Activated CD4-positive, alpha-beta T cell treated with anti-CD3 and anti-CD28 coated beads for 36 hours (primary cell): ENCODE measurements around the gene LUZP2. TPM values are rescaled to one million over a fixed set of nuclear protein-coding genes. Genes with fewer than 3 reads are reported as not detected.

Source experiments
- ATAC-seq: fragments of 200-7000 bp; cut with Tn5 transposase; one replicate; pipeline ENCODE4 v1.10.0; 2021; ENCODE audit warnings: mild to moderate bottlenecking, moderate library complexity
- CTCF ChIA-PET: fragments of 350-600 bp; sonication (Branson Sonifier 250); formaldehyde crosslinking; loops from one replicate; lab custom pipeline; 2021; ENCODE audit warnings: antibody characterized with exemption; lab: Charles Lee
- POLR2A ChIA-PET: fragments of 350-600 bp; sonication (Branson Sonifier 250); formaldehyde crosslinking; loops from one replicate; lab custom pipeline; 2021; ENCODE audit warnings: antibody characterized with exemption, inconsistent platforms; lab: Charles Lee
- DNase-seq: peaks from one replicate; pipeline ENCODE4 v3.0.0-alpha.2; 2020
- H3K27ac Mint-ChIP-seq: one replicate; pipeline ENCODE4 v1.8.0; 2021; ENCODE audit warnings: mixed read lengths
- H3K27me3 Mint-ChIP-seq: one replicate; pipeline ENCODE4 v1.8.0; 2021; ENCODE audit warnings: mixed read lengths
- H3K36me3 Mint-ChIP-seq: one replicate; pipeline ENCODE4 v1.8.0; 2021; ENCODE audit warnings: low read depth, mixed read lengths
- H3K4me1 Mint-ChIP-seq: one replicate; pipeline ENCODE4 v1.8.0; 2021; ENCODE audit warnings: mixed read lengths
- H3K4me3 Mint-ChIP-seq: one replicate; pipeline ENCODE4 v1.8.0; 2021; ENCODE audit warnings: mild to moderate bottlenecking, moderate library complexity, mixed read lengths
- H3K9me3 Mint-ChIP-seq: one replicate; pipeline ENCODE4 v1.8.0; 2021; ENCODE audit warnings: low read depth, mixed read lengths
- intact Hi-C, 2 experiments: fragments of 100-400 bp; cut with DNase I in 1 of 2; cut with micrococcal nuclease in 1 of 2; formaldehyde crosslinking; loops; one replicate each; pipeline versions ENCODE4 v1.14.2 to v1.15.1; 2022 to 2024; cut with DNase I, micrococcal nuclease
- total RNA-seq, 2 experiments: library from RNA; stranded (reverse); gene quantifications; one replicate each; pipeline ENCODE4 v1.2.3, GENCODE V29; 2021

Gene LUZP2
- total RNA-seq, 2 experiments from 2014 or later, result not detected

- no peak for ATAC-seq
- Mint-ChIP-seq H3K36me3 (no peaks in the 10 kb centered on the region), H3K27me3 (no peaks in the 10 kb centered on the region), H3K4me1 (no peaks in the 10 kb centered on the region), H3K9me3 (peaks cover 4% of the 10 kb centered on the region), H3K27ac (no peak overlapping the region), H3K4me3 (no peak overlapping the region)
- CTCF ChIA-PET, result no interaction called here
- POLR2A ChIA-PET, result no interaction called here
- intact Hi-C loops, result no loop called here
- DNase-seq, result no peak
Observed at GRCh38 chr11:24779791-24780190, 282.9 kb downstream of the LUZP2 start.

- DNase-seq, result no peak
- Mint-ChIP-seq H3K27me3 (no peaks in the 10 kb centered on the region), H3K9me3 (peaks cover 4% of the 10 kb centered on the region), H3K4me1 (no peaks in the 10 kb centered on the region), H3K27ac (no peak overlapping the region), H3K4me3 (no peak overlapping the region), H3K36me3 (no peaks in the 10 kb centered on the region)
- no peak for ATAC-seq
- intact Hi-C loops, result no loop called here
- POLR2A ChIA-PET, result no interaction called here
- CTCF ChIA-PET, result no interaction called here
Observed at GRCh38 chr11:24781288-24781687, 284.4 kb downstream of the LUZP2 start.

DNA sequence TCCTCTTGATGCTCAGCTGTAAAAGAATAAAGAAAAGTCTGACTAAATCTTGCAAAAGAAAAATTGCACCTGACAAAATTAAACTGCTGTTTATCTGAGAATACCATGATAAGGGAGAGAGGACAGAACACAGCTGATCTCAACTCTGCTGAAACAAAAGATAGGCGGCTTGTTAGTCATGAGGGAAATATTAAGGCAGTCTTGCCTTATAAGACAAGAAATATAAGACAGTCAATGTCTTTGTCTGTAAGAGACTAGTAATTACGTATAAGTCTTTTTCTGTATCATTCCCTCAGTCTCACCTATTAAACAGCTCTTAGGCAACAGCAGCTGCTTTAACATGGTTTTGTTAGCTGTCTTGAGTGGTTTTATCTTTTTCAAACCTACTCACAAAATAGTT, 296.6 kb downstream of the LUZP2 start:
- no peaks in the 10 kb centered on the region for H3K4me1 Mint-ChIP-seq
- H3K27ac Mint-ChIP-seq, result no peak overlapping the region
- POLR2A ChIA-PET, result no interaction called here
- CTCF ChIA-PET, result interaction anchor here (0.5 kb wide), 1 partner anchor 14 kb away, joined by 3 read pairs; no protein-coding TSS in a partner anchor
- DNase-seq (no peak), ATAC-seq (no peak)
- H3K27me3 Mint-ChIP-seq, result no peaks in the 10 kb centered on the region
- peaks cover 2% of the 10 kb centered on the region for H3K9me3 Mint-ChIP-seq
- H3K36me3 Mint-ChIP-seq, result no peaks in the 10 kb centered on the region
- intact Hi-C loops, result no loop called here
- no peak overlapping the region for H3K4me3 Mint-ChIP-seq

DNA sequence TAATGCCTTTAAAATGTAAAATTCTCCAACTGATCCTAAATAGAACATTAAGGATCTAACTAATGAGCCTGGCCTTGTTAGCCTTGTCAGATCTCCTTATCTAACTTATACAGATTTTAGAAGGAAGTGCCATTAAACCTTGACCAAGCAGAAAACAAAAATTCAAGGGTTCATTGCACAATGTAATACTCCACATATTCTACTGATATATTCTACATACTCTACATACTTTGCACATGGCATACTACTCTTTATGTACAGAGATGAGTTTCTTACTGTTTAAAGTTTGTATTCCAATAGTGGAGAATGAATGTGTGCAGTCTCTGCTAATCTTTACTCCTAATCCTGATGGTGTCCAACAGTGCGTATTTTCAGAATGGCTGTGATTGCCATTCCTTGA, 297.2 kb downstream of the LUZP2 start:
- Mint-ChIP-seq H3K27ac (no peak overlapping the region), H3K36me3 (no peaks in the 10 kb centered on the region), H3K4me1 (no peaks in the 10 kb centered on the region), H3K4me3 (no peak overlapping the region), H3K9me3 (peaks cover 2% of the 10 kb centered on the region), H3K27me3 (no peaks in the 10 kb centered on the region)
- DNase-seq (no peak), ATAC-seq (no peak)
- ChIA-PET CTCF (no interaction called here), POLR2A (no interaction called here)
- intact Hi-C loops, result no loop called here

GRCh38 chr11:24805671-24806070, 308.8 kb downstream of the LUZP2 start:
- CTCF ChIA-PET, result no interaction called here
- intact Hi-C loops, result no loop called here
- POLR2A ChIA-PET, result no interaction called here
- Mint-ChIP-seq H3K9me3 (peaks cover 13% of the 10 kb centered on the region), H3K4me1 (no peaks in the 10 kb centered on the region), H3K4me3 (no peak overlapping the region), H3K27ac (no peak overlapping the region), H3K27me3 (no peaks in the 10 kb centered on the region), H3K36me3 (no peaks in the 10 kb centered on the region)
- DNase-seq (no peak), ATAC-seq (no peak)

DNA sequence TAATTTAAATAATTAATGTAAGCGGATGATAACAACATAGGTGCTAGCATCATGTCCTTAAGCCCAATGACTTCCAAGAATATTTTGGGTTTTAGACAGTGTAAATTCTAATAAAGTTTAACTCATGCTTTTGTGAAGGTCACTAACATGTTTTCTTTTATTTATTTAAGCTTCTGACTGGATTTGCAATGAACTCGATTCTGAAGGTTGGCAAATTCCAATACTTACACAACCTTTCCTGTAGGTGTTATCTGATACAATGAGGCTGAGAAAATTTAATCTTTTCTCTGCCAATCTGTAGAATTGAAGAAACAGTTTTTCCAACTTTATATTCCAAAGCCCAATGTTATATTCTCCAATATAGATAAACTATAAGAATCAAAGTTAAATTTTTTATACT, 311.3 kb downstream of the LUZP2 start:
- DNase-seq (no peak), ATAC-seq (no peak)
- intact Hi-C loops, result no loop called here
- ChIA-PET CTCF (no interaction called here), POLR2A (no interaction called here)
- Mint-ChIP-seq H3K4me3 (no peak overlapping the region), H3K27ac (no peak overlapping the region), H3K27me3 (no peaks in the 10 kb centered on the region), H3K4me1 (no peaks in the 10 kb centered on the region), H3K9me3 (peaks cover 16% of the 10 kb centered on the region), H3K36me3 (no peaks in the 10 kb centered on the region)

DNA sequence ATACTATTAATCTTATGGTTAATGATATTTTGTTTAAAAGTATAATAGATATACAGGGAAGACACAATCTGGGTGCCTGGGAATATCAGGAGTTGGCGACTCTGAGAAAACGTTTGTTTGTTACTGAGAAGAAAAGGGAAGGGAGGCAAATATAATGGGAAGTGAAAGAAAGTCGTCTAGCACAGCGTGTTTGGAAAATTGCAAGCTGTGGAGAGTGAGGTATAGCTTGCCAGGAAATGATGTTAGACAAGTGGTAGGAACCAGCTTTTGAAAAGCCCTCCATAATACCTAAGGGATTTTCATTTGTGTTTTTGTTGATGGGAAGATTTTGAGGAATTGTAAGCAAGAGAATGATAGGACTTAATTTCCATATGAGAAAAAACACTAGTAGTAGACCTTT, 322.2 kb downstream of the LUZP2 start:
- intact Hi-C loops, result no loop called here
- no peaks in the 10 kb centered on the region for H3K36me3 Mint-ChIP-seq
- POLR2A ChIA-PET, result no interaction called here
- CTCF ChIA-PET, result no interaction called here
- H3K4me3 Mint-ChIP-seq, result no peak overlapping the region
- DNase-seq (no peak), ATAC-seq (no peak)
- H3K27ac Mint-ChIP-seq, result no peak overlapping the region
- peaks cover 8% of the 10 kb centered on the region for H3K9me3 Mint-ChIP-seq
- no peaks in the 10 kb centered on the region for H3K4me1 Mint-ChIP-seq
- no peaks in the 10 kb centered on the region for H3K27me3 Mint-ChIP-seq

GRCh38 chr11:24819863-24820434, 323.1 kb downstream of the LUZP2 start:
- ATAC-seq (no peak), DNase-seq (no peak)
- H3K27me3 Mint-ChIP-seq, result no peaks in the 10 kb centered on the region

GRCh38 chr11:24820541-24820940, 323.7 kb downstream of the LUZP2 start:
- no peaks in the 10 kb centered on the region for H3K4me1 Mint-ChIP-seq

More at GRCh38 chr11:24819863-24820434, 323.1 kb downstream of the LUZP2 start:
- Mint-ChIP-seq H3K36me3 (no peaks in the 10 kb centered on the region), H3K9me3 (peaks cover 5% of the 10 kb centered on the region), H3K4me1 (no peaks in the 10 kb centered on the region), H3K27ac (no peak overlapping the region), H3K4me3 (no peak overlapping the region)
- intact Hi-C loops, result no loop called here
- ChIA-PET POLR2A (no interaction called here), CTCF (no interaction called here)

DNA sequence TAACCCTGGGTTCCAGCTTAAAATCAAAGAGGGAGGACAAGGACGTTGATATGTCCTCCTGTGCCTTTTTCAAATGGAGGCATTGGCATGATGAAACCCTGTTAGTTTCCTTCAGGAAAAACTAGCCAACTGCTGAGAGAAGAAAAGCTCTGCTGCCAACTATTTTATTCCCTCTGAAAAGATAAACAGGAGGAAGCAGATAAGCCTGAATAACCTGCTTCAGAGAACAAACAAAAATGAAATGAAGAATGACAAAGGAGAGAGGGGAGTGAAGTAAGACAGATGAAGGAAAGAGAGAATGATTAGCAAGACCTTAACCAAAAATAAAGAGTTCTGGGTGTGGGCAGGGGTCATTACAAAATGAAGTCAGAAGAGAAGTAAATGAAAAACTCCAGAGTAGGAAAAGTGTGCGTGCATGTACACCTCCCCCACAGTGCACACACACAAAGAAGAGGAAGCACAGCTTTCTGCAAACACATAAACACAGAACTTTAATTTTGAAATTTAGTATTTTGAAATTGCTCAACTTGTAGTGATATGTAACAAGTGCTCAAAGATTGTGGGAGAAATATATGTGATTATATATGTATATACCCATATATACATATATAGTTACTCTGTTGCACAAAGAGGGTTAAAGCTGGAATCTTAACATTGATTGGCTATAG, 332.2 kb downstream of the LUZP2 start:
- ATAC-seq (no peak), DNase-seq (no peak)
- H3K36me3 Mint-ChIP-seq, result no peaks in the 10 kb centered on the region
- H3K27ac Mint-ChIP-seq, result no peak overlapping the region
- ChIA-PET POLR2A (no interaction called here), CTCF (no interaction called here)
- H3K27me3 Mint-ChIP-seq, result no peaks in the 10 kb centered on the region
- no peaks in the 10 kb centered on the region for H3K4me1 Mint-ChIP-seq
- H3K9me3 Mint-ChIP-seq, result peaks cover 2% of the 10 kb centered on the region
- intact Hi-C loops, result no loop called here
- no peak overlapping the region for H3K4me3 Mint-ChIP-seq

More at GRCh38 chr11:24820541-24820940, 323.7 kb downstream of the LUZP2 start:
- DNase-seq (no peak), ATAC-seq (no peak)
- H3K36me3 Mint-ChIP-seq, result no peaks in the 10 kb centered on the region
- H3K27me3 Mint-ChIP-seq, result no peaks in the 10 kb centered on the region
- POLR2A ChIA-PET, result no interaction called here
- CTCF ChIA-PET, result no interaction called here
- H3K27ac Mint-ChIP-seq, result no peak overlapping the region
- intact Hi-C loops, result no loop called here
- H3K9me3 Mint-ChIP-seq, result peaks cover 5% of the 10 kb centered on the region
- H3K4me3 Mint-ChIP-seq, result no peak overlapping the region

DNA sequence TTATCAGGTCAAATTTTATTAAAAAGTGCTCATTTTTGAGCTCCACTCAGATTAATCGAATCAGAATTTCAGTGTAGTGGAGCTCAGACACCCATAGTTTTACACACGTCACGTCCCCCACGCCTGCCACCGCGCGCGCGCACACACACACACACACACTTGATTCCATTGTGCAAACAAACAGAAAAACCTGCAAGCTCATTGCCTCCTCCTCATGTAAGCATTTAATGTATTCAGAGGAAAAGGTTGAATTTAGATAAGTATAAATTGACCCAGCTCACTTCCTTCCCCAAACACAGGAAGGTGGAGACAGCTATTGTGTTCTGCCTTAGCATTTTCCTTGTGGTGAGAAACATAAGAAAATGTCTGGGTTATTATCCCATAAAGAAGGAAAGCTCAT, 336.7 kb downstream of the LUZP2 start:
- peaks cover 6% of the 10 kb centered on the region for H3K9me3 Mint-ChIP-seq
- ChIA-PET POLR2A (interaction anchor here (0.6 kb wide), 1 partner anchor 501 kb away, joined by 10 read pairs; no protein-coding TSS in a partner anchor), CTCF (interaction anchor here (0.7 kb wide), 2 partner anchors 13 to 959 kb away, joined by 4 read pairs; no protein-coding TSS in a partner anchor)
- no peak overlapping the region for H3K4me3 Mint-ChIP-seq
- H3K27ac Mint-ChIP-seq, result no peak overlapping the region
- H3K4me1 Mint-ChIP-seq, result no peaks in the 10 kb centered on the region
- ATAC-seq, result no peak
- no peaks in the 10 kb centered on the region for H3K36me3 Mint-ChIP-seq
- no peaks in the 10 kb centered on the region for H3K27me3 Mint-ChIP-seq
- intact Hi-C loops, result no loop called here
- no peak for DNase-seq

GRCh38 chr11:24837112-24837511, 340.3 kb downstream of the LUZP2 start:
- H3K36me3 Mint-ChIP-seq, result no peaks in the 10 kb centered on the region
- no peak for DNase-seq
- peaks cover 7% of the 10 kb centered on the region for H3K9me3 Mint-ChIP-seq
- no peak overlapping the region for H3K4me3 Mint-ChIP-seq
- ChIA-PET POLR2A (no interaction called here), CTCF (no interaction called here)
- H3K27me3 Mint-ChIP-seq, result no peaks in the 10 kb centered on the region
- intact Hi-C loops, result no loop called here
- H3K27ac Mint-ChIP-seq, result no peak overlapping the region
- H3K4me1 Mint-ChIP-seq, result no peaks in the 10 kb centered on the region
- no peak for ATAC-seq
